ENCODE measurements around the gene PKLR.
A peak's percentile ranks its signal among the peaks of the same experiment; 100 is the strongest.

Gene PKLR

GRCh38 chr1:155320661-155321617 lies 19.7 kb upstream of the PKLR start, which contains the start of gene RUSC1:
Gene RUSC1, plus strand, starts transcription at chr1:155320894. Its CDS starts 880 bp downstream, at chr1:155321774.
- H3K27me3 ChIP-seq (ENCODE audit: insufficient read depth, poor library complexity, severe bottlenecking): no peaks in the 10 kb centered on the region
- H3K27ac ChIP-seq (replicated peaks): no peak within 1 kb of the TSS
- no peak for TF ChIP-seq REST (IDR thresholded peaks at IDR 0.05; ENCODE audit: insufficient replicate concordance, low read depth)
- no peak for TF ChIP-seq SPI1 (IDR thresholded peaks at IDR 0.05; ENCODE audit: borderline replicate concordance, low read depth)
- peak; percentile 66; the same call in 1 of the 2 replicates for TF ChIP-seq POLR2AphosphoS5 (IDR thresholded peaks at IDR 0.05; ENCODE audit: low read depth)
- TF ChIP-seq GABPA (IDR thresholded peaks at IDR 0.05; ENCODE audit: low read depth): no peak
- TF ChIP-seq CTCF (IDR thresholded peaks at IDR 0.05; ENCODE audit: insufficient read depth, low read length): no peak
- no peak for DNase-seq (ENCODE audit: low read depth in 1 of 2, low spot score in 1 of 2)
- H3K4me3 ChIP-seq (replicated peaks; ENCODE audit: insufficient read depth, low read length): no peak within 1 kb of the TSS

- no peak overlapping the region for H3K27ac ChIP-seq (replicated peaks)
- no peak overlapping the region for H3K4me3 ChIP-seq (replicated peaks; ENCODE audit: insufficient read depth, low read length)
- TF ChIP-seq SPI1 (IDR thresholded peaks at IDR 0.05; ENCODE audit: borderline replicate concordance, low read depth) (no peak), CTCF (IDR thresholded peaks at IDR 0.05; ENCODE audit: insufficient read depth, low read length) (no peak), REST (IDR thresholded peaks at IDR 0.05; ENCODE audit: insufficient replicate concordance, low read depth) (no peak), GABPA (IDR thresholded peaks at IDR 0.05; ENCODE audit: low read depth) (no peak), POLR2AphosphoS5 (IDR thresholded peaks at IDR 0.05; ENCODE audit: low read depth) (no peak)
- no peak for DNase-seq (ENCODE audit: low read depth in 1 of 2, low spot score in 1 of 2)
- no peaks in the 10 kb centered on the region for H3K27me3 ChIP-seq (ENCODE audit: insufficient read depth, poor library complexity, severe bottlenecking)
These were observed 19.0 kb upstream of the PKLR start for GRCh38 chr1:155320252-155320651.

GRCh38 chr1:155319536-155319935 lies 18.3 kb upstream of the PKLR start:
- 0 out of 2 replicates have a peak, but pooled peaks have one; percentile 6 for TF ChIP-seq POLR2AphosphoS5 (IDR thresholded peaks at IDR 0.05; ENCODE audit: low read depth)
- TF ChIP-seq GABPA (IDR thresholded peaks at IDR 0.05; ENCODE audit: low read depth): no peak
- TF ChIP-seq SPI1 (IDR thresholded peaks at IDR 0.05; ENCODE audit: borderline replicate concordance, low read depth): no peak
- TF ChIP-seq REST (IDR thresholded peaks at IDR 0.05; ENCODE audit: insufficient replicate concordance, low read depth): no peak
- no peak for TF ChIP-seq CTCF (IDR thresholded peaks at IDR 0.05; ENCODE audit: insufficient read depth, low read length)
- no peaks in the 10 kb centered on the region for H3K27me3 ChIP-seq (ENCODE audit: insufficient read depth, poor library complexity, severe bottlenecking)
- H3K27ac ChIP-seq (replicated peaks): no peak overlapping the region
- DNase-seq (ENCODE audit: low read depth in 1 of 2, low spot score in 1 of 2): no peak
- no peak overlapping the region for H3K4me3 ChIP-seq (replicated peaks; ENCODE audit: insufficient read depth, low read length)
